Right cardiac atrium (tissue), 5 donors: ENCODE measurements around the gene NEIL1. TPM values are rescaled to one million over a fixed set of nuclear protein-coding genes. Genes with fewer than 3 reads are reported as not detected.
"Not testable (repeated sequence)": the region's sequence is repeated elsewhere in the genome, so short reads cannot be mapped to it uniquely, and the experiment has no call there.

ENCODE experiments used
- ATAC-seq, 2 donors: fragments of 200-7000 bp; cut with Tn5 transposase; one replicate each; pipeline versions ENCODE4 v1.8.0 to v1.9.1; 2020; ENCODE audit warnings: moderate library complexity in 2 of 2, mild to moderate bottlenecking in 1 of 2
- DNase-seq, 3 donors: peaks; one replicate each; pipeline ENCODE4 v3.0.0-alpha.2; 2020
- H3K27ac ChIP-seq: one replicate; pipeline ENCODE4 v1.5.1; 2013; ENCODE audit warnings: mild to moderate bottlenecking, low read length, control low read depth, moderate library complexity
- H3K27me3 ChIP-seq: one replicate; pipeline ENCODE4 v1.6.1; 2013; ENCODE audit not compliant: control insufficient read depth, insufficient read depth
- H3K4me1 ChIP-seq: one replicate; pipeline ENCODE4 v1.6.1; 2013; ENCODE audit warnings: low read length; ENCODE audit not compliant: control insufficient read depth, insufficient read depth
- H3K4me3 ChIP-seq: one replicate; pipeline ENCODE4 v1.5.1; 2013; ENCODE audit warnings: low read length, control low read depth
- H3K9me3 ChIP-seq: one replicate; pipeline ENCODE4 v1.6.1; 2013; ENCODE audit warnings: low read length; ENCODE audit not compliant: control insufficient read depth
- WGBS: extraction: QIAGEN DNeasy Blood & Tissue Kit; methylation state at CpG from one replicate; pipeline ENCODE4 v1.1.7; 2013; 5-methylcytosine and 5-hydroxymethylcytosine counted together
- intact Hi-C, 4 donors: fragments of 100-400 bp; cut with DNase I; formaldehyde crosslinking; loops; one replicate each; pipeline versions ENCODE4 v1.11.0 to v1.14.0; 2022 to 2023
- long read RNA-seq, 4 donors: library from polyadenylated mRNA; unstranded; transcript quantifications; one replicate each; pipeline ENCODE4 v2.0.0, GENCODE V29; 2020 to 2021
- polyA plus RNA-seq: library from polyadenylated mRNA; stranded (reverse); fragments of 200-250 nt; gene quantifications from one replicate; pipeline ENCODE4 v1.2.3, GENCODE V29; 2013
- total RNA-seq, 4 donors: library from RNA; stranded (reverse); fragmentation: NEBNext Ultra II Directional; extraction: Animal tissue kit (Norgen Biotek cat#: 25700); gene quantifications; one replicate each; pipeline ENCODE4 v1.2.1, GENCODE V29; 2021
- donor health status: healthy with polysubstance abuse.
- donor health status: DM: no; HTN: yes; CAD: no.
- donor health status: DM: no; HTN: no; CAD: no.
- donor health status: DM: no; HTN: yes; CAD: no; lungs with severe emphysema.
- donor health status: DM: yes; HTN: yes; CAD: no.

Gene NEIL1, protein sequence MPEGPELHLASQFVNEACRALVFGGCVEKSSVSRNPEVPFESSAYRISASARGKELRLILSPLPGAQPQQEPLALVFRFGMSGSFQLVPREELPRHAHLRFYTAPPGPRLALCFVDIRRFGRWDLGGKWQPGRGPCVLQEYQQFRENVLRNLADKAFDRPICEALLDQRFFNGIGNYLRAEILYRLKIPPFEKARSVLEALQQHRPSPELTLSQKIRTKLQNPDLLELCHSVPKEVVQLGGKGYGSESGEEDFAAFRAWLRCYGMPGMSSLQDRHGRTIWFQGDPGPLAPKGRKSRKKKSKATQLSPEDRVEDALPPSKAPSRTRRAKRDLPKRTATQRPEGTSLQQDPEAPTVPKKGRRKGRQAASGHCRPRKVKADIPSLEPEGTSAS
- total RNA-seq, result 10 to 100 TPM; 12.2 to 22.3 (median 14.0) TPM
- 17.1 TPM for polyA plus RNA-seq
- long read RNA-seq, donor 1, partial matches to known transcripts, result 6 of 17 reads
- long read RNA-seq, donor 1, other reads (novel, unspliced or antisense), result 10 of 17 reads
- long read RNA-seq, donor 2, partial matches to known transcripts, result 3 of 10 reads
- long read RNA-seq, donor 2, other reads (novel, unspliced or antisense), result 5 of 10 reads
- long read RNA-seq, donor 3, partial matches to known transcripts, result 6 of 23 reads
- long read RNA-seq, donor 3, other reads (novel, unspliced or antisense), result 14 of 23 reads
- long read RNA-seq, donor 4, partial matches to known transcripts, result 3 of 9 reads
- long read RNA-seq, donor 4, other reads (novel, unspliced or antisense), result 6 of 9 reads

DNA sequence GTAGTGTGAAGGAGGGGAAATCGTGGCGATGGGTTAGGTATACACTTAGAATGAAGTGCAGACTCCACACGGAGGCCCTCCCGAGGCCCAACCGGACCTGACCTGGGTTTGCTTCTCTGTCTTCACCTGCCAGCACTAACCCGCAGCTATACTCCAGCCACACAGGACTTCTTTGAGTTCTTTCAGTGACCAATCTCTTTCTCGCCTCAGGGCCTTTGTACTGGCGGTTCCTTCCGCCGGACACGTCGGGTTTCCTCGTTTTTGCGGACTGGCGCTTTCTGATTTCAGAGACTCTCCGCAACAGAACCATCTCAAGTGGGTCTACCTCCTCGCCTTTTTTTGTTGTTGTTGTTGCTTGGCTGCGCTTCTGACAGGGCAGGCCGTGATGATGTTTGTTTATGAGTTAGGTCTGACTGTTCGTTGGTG is at the start of gene NEIL1:
TSS of gene NEIL1 (plus strand) at position 244 of the 426 bp plus-strand sequence. CDS start 1,867 bp downstream, outside the sequence.
- peak within 1 kb of the TSS; percentile 69 for H3K27ac ChIP-seq
- 21% methylated on average over 20 of the region's 20 CpGs for WGBS
- ATAC-seq (peak in 1 of 2 donors; percentile 6), DNase-seq (peak in 1 of 3 donors; percentile 58)
- H3K4me3 ChIP-seq, result peak within 1 kb of the TSS; percentile 89
- no peaks in the 10 kb centered on the region for H3K9me3 ChIP-seq
- H3K4me1 ChIP-seq, result peaks cover 6% of the 10 kb centered on the region
- no peaks in the 10 kb centered on the region for H3K27me3 ChIP-seq
- intact Hi-C loops, result no loop called here

DNA sequence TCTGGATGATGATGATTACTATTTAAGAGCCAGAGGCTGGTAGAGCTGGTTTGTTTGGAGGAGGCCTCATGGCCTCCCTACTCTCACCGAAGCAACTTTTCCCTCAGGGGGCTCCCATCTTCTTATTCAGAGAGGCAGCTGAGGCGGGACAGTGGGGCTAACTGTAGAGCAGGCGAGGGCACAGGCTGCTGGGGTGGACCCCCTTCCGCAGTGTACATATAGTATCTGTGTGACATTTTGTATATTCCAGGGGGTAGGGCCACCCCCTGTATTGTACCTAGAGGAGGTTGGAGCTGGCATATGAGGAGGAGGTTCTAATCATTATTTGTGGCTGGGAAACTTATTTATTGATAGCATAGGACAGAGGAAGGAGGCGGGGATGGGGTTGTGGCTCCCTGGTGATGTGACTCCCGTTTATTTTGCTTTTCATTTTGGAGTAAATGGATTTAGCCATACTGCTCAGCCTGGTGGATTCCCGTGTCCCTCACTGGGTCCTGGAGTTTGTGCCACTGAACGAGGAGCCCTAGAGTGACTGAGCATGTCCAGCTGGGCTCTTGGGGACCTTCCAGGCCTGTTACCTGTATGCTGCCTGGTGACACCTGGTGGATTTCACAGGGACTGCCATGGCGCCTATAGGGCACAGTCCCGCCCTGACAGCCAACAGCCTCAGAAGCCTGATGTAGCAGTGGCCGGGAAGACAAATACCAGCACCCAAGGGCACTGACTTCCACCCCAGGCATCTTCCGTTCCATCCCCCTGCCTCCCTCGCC is 48.1 kb upstream of the NEIL1 start:
- peak; percentile 50 to 73 for ATAC-seq
- intact Hi-C loops, H3K27me3 ChIP-seq, H3K9me3 ChIP-seq, DNase-seq, H3K27ac ChIP-seq, H3K4me1 ChIP-seq, H3K4me3 ChIP-seq: not testable (repeated sequence)
- WGBS, result 82% methylated on average over 6 of the region's 13 CpGs

DNA sequence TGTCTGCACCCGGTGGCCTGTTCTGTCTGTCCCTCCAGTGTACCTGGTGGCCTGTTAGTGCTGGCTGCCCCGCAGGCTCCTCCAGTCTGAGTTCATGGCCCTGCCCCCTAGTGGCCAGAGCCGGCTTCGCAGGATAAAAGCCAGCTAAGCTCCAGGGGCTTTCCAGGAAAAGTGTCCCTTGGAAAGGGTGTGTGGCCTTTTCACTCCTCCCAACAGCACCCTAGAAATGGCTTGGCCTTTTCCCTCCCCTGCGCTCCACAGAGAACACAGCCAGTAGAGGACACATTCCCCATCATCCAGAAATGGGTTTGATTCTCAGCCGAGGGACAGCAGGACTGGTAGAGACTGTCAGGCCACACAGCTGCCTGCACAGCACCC is 47.5 kb upstream of the NEIL1 start:
- DNase-seq, result peak; percentile 57 to 84 (median 83)
- H3K4me1 ChIP-seq, H3K9me3 ChIP-seq, H3K4me3 ChIP-seq, H3K27ac ChIP-seq, H3K27me3 ChIP-seq, intact Hi-C loops: not testable (repeated sequence)
- peak; percentile 81 to 87 for ATAC-seq
- WGBS, result 20% methylated on average over 6 of the region's 6 CpGs

DNA sequence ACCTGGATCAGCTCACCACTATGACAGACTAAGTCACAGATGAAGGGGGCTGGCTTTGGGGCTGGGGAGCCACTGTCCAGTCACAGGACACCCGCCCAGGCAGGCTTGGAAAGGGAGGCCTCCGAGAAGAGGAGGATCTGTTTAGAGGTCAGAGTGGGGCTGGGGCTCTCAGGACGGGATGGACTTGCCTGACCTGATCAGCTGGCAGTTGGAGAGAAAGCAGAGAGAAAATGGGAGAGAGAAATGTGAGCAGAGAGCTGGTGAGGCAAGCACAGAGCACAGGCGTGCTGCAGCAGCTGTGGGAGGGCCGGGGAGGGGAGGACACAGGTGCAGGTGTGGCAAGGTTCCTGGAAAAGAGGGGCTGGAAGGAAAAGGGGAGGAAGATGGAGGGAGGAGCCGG is 46.8 kb upstream of the NEIL1 start:
- ATAC-seq, DNase-seq, intact Hi-C loops, H3K9me3 ChIP-seq, H3K27me3 ChIP-seq, H3K27ac ChIP-seq, H3K4me3 ChIP-seq, H3K4me1 ChIP-seq: not testable (repeated sequence)
- 63% methylated on average over 5 of the region's 6 CpGs for WGBS

DNA sequence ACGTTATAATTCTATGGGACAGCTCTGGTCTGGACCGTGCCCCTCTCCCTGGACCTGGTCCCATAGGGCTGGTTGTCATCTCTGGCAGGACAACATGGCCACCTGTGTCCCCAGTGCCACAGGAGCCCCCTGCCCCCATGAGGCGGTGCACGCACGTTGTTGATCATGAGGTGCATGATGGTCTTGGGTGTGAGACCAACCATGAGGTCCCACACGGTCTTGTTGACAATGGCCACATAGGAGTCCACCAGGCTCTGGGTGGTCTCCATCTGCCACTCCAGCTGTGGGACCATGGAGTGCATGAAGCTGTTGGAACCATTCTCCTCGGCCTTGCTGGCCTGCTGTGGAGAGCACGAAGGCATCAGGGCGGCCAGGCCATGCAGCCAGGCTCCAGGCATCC is 44.5 kb upstream of the NEIL1 start:
- H3K27me3 ChIP-seq, result no peaks in the 10 kb centered on the region
- H3K9me3 ChIP-seq, result no peaks in the 10 kb centered on the region
- H3K4me1 ChIP-seq, result no peaks in the 10 kb centered on the region
- WGBS, result 86% methylated on average over 9 of the region's 9 CpGs
- DNase-seq (no peak), ATAC-seq (no peak)
- H3K27ac ChIP-seq, result no peak overlapping the region
- intact Hi-C loops, result no loop called here
- no peak overlapping the region for H3K4me3 ChIP-seq

DNA sequence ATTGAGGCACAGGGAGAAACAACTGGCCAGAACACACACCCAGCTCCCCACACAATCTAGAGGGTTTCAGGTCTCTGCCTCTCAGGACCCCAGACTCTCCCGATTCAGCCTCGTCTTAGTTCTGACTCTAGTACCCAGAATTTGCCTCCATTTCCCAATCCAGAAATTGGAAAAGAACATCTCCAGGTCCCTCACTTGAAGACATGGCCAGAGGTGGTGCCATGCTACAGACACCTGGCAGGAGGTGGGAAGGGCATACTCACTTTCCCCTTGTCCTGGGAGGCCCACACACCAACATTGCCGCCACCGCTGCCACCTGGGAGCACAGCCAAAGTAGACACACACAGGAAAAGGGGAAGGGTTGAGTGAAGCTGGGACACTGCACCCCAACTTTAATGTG is 44.1 kb upstream of the NEIL1 start:
- WGBS, result 90% methylated on average over 4 of the region's 4 CpGs
- H3K27ac ChIP-seq, H3K4me1 ChIP-seq, DNase-seq, H3K9me3 ChIP-seq, H3K4me3 ChIP-seq, intact Hi-C loops, H3K27me3 ChIP-seq, ATAC-seq: not testable (repeated sequence)

DNA sequence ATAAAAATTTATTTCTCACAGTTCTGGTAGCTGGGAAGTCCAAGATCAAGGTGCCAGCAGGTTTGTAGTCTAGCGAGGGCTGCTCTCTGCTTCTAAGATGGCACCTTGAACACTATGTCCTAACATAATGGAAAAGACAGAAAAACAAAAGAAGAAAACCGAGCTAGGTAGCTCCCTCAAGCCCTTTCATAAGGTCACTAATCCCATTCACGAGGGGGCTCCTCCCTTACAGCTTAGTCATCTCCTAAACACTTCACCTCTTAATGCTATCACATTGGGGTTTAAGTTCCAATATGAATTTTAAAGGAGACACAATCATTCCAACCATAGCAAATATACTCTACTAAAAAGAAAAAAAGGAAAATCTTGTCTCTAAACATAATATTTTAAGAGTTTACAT is 40.7 kb upstream of the NEIL1 start:
- H3K4me1 ChIP-seq, result no peaks in the 10 kb centered on the region

DNA sequence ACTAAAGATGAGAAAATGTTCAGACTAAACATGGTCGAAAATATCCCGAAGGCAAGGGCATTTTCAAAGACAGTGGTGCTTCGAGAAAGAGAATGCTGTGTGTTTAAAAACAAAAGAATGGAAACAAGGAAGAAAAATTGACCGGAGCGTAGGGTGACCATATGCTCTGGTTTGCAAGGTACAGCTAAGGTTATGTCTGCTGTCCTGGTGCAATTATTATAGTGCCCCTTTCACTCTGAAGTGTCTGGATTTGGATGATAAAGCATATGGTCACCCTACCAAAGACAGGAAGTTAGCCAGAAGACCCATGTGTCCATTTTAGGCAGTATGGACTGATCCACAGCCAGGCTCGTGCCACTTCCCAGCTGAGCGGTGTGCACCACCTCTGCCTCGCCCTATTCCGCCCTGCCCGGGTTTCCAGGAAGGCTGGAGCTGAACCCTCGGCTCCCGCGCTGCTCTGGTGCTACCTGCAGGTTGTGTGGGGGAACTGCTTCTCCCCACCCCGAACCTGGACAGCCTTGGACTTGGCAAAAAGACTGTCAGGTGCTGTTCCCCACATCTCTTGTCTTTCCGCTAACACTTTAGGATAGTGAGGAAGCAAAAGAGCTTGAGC is 39.0 kb upstream of the NEIL1 start:
- Histone ChIP-seq H3K4me1 (no peaks in the 10 kb centered on the region), H3K27ac (no peak overlapping the region), H3K9me3 (no peaks in the 10 kb centered on the region), H3K4me3 (no peak overlapping the region), H3K27me3 (no peaks in the 10 kb centered on the region)
- peak in 1 of 2 donors; percentile 51 for ATAC-seq
- intact Hi-C loops, result no loop called here
- DNase-seq, result peak in 1 of 3 donors; percentile 21
- 34% methylated on average over 15 of the region's 15 CpGs for WGBS

More for the DNA sequence above, 40.7 kb upstream of the NEIL1 start:
- Histone ChIP-seq H3K27ac (no peak overlapping the region), H3K27me3 (no peaks in the 10 kb centered on the region), H3K9me3 (no peaks in the 10 kb centered on the region), H3K4me3 (no peak overlapping the region)
- DNase-seq, result no peak
- intact Hi-C loops, result no loop called here
- ATAC-seq, result no peak
- 67% methylated on average over 3 of the region's 3 CpGs for WGBS

DNA sequence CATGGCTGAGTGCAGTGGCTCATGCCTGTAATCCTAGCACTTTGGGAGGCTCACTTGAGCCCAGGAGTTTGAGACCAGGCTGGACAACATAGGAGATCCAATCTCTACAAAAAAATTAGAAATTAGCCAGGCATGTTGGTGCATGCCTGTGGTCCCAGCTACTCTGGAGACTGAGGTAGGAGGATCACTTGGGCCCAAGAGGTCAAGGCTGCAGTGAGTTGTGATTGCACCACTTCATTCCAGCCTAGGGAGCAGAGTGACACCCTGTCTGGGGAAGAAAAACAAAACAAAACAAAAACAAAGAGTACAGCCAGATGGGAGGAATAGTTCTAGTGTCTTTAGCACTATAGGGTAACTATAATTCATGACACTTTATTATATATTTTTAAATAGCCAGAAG is 37.1 kb upstream of the NEIL1 start:
- Histone ChIP-seq H3K4me3 (no peak overlapping the region), H3K4me1 (no peaks in the 10 kb centered on the region)
- no peak for ATAC-seq

DNA sequence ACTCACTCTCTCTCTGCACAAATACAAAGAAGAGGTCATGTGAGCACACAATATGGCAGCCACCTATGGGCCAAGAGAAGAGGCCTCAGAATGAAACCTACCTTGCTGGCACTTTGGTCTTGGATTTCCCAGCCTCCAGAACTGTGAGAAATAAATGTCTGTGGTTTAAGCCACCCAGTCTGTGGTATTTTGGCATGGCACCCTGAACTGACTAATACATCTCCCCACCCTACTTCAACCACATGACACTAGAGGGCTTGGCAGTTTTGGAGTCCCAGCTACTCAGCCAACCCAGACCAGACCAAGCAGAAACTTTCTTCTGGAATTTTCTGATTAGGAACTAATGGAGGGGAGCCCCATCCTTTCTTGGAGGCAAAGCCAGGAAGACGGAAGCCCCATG is 34.3 kb upstream of the NEIL1 start:
- H3K9me3 ChIP-seq, DNase-seq, H3K27ac ChIP-seq, H3K27me3 ChIP-seq, intact Hi-C loops, H3K4me3 ChIP-seq, H3K4me1 ChIP-seq, ATAC-seq: not testable (repeated sequence)
- WGBS, result 98% methylated on average over 1 of the region's 1 CpG

More for the DNA sequence above, 37.1 kb upstream of the NEIL1 start:
- Histone ChIP-seq H3K27me3 (no peaks in the 10 kb centered on the region), H3K27ac (no peak overlapping the region), H3K9me3 (no peaks in the 10 kb centered on the region)
- no peak for DNase-seq
- intact Hi-C loops, result no loop called here
